ENCODE results near the gene PRAMEF13. TPM values are rescaled to one million over a fixed set of nuclear protein-coding genes. Genes with fewer than 3 reads are reported as not detected.
"Not testable (repeated sequence)": the region's sequence is repeated elsewhere in the genome, so short reads cannot be mapped to it uniquely, and the experiment has no call there.

The PRAMEF13 gene, protein sequence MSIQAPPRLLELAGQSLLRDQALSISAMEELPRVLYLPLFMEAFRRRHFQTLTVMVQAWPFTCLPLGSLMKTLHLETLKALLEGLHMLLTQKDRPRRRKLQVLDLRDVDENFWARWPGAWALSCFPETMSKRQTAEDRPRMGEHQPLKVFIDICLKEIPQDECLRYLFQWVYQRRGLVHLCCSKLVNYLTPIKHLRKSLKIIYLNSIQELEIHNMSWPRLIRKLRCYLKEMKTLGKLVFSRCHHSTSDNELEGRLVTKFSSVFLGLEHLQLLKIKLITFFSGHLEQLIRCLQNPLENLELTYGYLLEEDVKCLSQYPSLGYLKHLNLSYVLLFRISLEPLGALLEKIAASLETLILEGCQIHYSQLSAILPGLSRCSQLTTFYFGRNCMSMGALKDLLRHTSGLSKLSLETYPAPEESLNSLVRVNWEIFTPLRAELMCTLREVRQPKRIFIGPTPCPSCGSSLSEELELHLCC
- not detected in 2 replicates for total RNA-seq (2014; rRNA removed)
- polyA plus RNA-seq (2012), result not detected

GRCh38 chr1:13201309-13201708 lies at the start of gene PRAMEF13:
PRAMEF13 (minus strand) TSS chr1:13201409; CDS start chr1:13199589, 1,820 bp downstream.
- DNase-seq (ENCODE audit: low read depth), result not testable (repeated sequence)

- DNase-seq (ENCODE audit: low read depth), result not testable (repeated sequence)
These were observed 45.9 kb upstream of the PRAMEF13 start for GRCh38 chr1:13247122-13247521.

DNA sequence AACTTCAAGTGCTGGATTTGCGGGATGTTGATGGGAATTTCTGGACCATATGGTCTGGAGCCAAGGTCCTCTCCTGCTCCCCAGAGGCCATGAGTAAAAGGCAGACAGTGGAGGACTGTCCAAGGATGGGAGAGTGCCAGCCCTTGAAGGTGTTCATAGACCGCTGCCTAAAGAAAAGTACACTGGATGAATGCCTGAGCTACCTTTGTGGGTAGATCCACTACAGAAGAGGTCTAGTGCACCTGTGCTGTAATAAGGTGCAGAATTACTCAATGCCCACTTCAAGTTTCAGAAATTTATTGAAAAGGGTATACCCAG lies 45.3 kb upstream of the PRAMEF13 start:
- not testable (repeated sequence) for DNase-seq (ENCODE audit: low read depth)

DNA sequence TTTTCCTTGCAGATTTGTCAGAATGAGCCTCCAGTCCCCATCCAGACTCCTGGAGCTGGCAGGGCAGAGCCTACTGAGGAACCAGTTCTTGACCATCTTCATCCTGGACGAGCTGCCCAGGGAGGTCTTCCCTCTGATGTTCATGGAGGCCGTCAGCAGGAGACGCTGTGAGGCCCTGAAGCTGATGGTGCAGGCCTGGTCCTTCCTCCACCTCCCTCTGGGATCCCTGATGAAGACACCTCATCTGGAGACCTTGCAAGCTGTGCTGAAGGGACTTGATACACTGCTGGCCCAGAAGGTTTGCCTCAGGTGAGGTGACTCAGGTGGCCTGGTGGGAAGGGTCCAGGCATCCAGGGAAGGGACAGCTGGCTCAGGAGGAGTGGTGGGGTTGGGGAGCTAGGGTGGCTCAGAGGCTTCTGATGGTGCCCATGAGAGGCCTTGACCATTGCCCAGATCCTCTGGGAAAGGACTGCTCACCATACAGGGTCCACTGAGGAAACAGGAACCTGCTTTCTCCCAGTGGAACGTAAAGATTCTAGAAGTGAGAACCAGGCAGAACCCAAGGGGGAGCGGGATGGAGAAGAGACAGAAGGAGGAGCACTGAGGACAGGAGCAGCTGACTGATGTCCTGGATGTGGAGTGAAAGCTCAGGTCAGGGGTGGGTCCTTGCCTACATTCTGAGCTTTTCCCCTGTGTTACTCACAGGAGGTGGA lies 44.8 kb upstream of the PRAMEF13 start:
- DNase-seq (ENCODE audit: low read depth), result not testable (repeated sequence)

GRCh38 chr1:13243536-13244263 lies 42.5 kb upstream of the PRAMEF13 start:
- not testable (repeated sequence) for DNase-seq (ENCODE audit: low read depth)

DNA sequence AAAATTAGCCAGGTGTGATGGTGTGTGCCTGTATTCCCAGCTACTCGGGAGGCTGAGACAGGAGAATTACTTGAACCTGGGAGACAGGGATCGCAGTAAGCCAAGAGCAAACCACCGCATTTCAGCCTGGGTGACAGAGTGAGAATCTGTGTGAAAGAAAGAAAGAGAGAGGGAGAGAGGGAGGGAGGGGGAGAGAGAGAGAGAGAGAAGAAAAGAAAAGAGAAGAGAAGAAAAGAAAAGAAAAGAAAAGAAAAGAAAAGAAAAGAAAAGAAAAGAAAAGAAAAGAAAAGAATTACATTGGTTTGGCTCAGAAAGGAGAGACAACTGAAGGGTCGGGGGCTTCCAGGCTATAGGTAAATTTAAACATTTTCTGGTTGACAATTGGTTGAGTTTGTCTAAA lies 38.4 kb upstream of the PRAMEF13 start:
- not testable (repeated sequence) for DNase-seq (ENCODE audit: low read depth)

GRCh38 chr1:13237572-13237971 lies 36.4 kb upstream of the PRAMEF13 start:
- DNase-seq (ENCODE audit: low read depth), result not testable (repeated sequence)

- DNase-seq (ENCODE audit: low read depth), result not testable (repeated sequence)
These were observed 32.8 kb upstream of the PRAMEF13 start for GRCh38 chr1:13234057-13234456.

DNA sequence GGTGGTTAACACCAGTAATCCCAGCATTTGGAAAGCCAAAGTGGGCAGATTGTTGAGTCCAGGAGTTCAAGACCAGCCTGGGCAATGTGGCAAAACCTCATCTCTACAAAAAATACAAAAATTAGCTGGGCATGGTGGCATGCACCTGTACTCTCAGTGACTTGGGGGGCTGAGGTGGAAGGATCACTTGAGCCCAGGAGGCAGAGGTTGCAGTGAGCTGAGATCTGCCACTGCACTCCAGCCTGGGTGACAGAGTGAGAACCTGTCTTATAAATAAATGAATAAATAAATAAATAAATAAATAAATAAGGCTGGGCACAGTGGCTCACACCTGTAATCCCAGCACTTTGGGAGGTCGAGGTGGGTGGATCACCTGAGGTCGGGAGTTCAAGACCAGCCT lies 30.8 kb upstream of the PRAMEF13 start:
- DNase-seq (ENCODE audit: low read depth), result not testable (repeated sequence)

DNA sequence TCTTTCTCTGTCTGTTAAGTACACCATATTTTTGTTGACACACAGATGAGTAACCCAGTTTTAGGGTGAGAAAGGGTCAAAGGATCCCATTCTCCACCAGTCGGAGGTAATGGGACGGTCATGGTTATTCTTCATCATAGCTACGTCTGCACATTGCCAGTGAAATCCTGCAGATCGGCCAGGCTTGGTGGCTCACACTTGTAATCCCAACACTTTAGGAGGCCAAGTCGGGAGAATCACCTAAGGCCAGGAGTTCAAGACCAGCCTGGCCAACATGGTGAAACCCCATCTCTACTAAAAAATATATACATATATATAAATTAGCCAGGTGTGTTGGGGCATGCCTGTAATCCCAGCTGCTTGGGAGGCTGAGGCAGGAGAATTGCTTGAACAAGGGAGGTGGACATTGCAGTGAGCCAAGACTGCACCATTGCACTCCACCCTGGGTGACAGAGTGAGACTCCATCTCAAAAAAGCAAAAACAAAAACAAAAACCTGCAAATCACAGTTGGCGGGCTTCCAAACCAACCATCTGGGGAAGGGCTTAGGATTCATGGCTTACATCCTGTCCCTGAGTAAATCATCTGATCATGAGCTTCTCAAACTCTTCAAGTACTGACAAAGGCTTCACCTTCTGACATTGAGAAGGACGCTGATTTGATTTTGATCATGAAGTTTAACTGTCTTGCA lies 30.0 kb upstream of the PRAMEF13 start:
- DNase-seq (ENCODE audit: low read depth), result not testable (repeated sequence)

GRCh38 chr1:13230601-13231000 lies 29.4 kb upstream of the PRAMEF13 start:
- not testable (repeated sequence) for DNase-seq (ENCODE audit: low read depth)

DNA sequence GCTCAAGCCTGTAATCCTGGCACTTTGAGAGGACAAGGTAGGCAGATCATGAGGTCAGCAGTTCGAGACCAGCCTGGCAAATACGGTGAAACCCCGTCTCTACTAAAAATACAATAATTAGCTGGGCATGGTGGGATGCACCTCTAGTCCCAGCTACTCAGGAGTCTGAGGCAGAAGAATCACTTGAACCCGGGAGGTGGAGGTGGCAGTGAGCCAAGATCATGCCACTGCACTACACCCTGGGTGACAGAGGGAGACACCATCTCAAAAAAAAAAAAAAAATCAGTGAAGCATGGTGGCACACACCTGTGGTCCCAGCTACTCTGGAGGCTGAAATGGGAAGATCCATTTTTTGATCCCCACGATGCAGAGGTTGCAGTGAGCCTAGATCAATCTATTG lies 28.9 kb upstream of the PRAMEF13 start:
- DNase-seq (ENCODE audit: low read depth), result not testable (repeated sequence)

DNA sequence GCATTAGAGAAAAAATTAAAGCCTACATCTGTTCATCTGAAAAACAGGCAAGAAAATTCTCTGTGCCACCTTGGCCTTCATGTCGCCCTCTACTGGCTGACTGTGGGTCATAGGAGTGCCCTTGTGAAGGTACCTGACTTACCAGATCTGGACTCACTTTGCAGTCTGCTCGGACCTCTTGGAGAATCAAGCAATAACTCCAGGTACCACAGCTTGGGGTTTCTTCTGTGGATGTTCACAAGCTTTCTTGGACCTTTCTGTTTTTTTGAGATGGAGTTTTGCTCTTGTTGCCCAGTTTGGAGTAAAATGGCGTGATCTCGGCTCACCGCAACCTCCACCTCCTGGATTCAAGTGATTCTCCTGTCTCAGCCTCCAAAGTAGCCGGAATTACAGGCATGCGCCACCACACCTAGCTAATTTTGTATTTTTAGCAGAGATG lies 27.2 kb upstream of the PRAMEF13 start:
- no peak for DNase-seq (ENCODE audit: low read depth)

GRCh38 chr1:13227271-13228055 lies 26.3 kb upstream of the PRAMEF13 start:
- DNase-seq (ENCODE audit: low read depth), result not testable (repeated sequence)

- DNase-seq (ENCODE audit: low read depth), result not testable (repeated sequence)
These were observed 24.5 kb upstream of the PRAMEF13 start, which contains the start of gene PRAMEF18 for GRCh38 chr1:13225675-13226204. PRAMEF18 (minus strand) TSS chr1:13226154; CDS start chr1:13226106, 48 bp downstream.

DNA sequence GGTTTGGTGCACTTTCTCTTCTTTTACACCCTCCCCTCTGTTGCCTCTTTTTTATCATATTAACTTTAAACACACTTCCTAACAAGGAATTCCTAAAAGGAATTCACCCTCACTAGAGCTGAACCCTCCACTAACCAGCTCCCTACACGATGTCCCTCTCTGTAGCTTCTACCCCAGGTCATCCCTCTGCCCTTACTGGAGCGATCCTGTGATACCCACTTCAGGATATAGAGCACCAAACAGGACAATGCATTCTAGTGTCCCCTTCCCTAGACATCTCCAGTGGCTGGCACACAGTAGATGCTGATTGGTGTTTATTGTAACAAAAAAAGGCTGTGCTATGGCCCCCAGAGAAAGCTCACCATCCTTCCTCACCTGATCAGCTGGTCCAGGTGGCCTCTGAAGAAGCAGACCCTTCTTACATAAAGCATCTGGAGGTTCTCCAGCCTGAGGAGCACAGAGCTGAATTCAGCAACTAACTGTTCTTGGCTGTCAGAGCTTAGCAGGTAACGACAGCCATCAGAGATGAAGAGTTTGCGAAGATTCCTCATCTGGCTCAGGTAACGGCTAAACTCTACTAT lies 23.4 kb upstream of the PRAMEF13 start:
- DNase-seq (ENCODE audit: low read depth), result no peak

DNA sequence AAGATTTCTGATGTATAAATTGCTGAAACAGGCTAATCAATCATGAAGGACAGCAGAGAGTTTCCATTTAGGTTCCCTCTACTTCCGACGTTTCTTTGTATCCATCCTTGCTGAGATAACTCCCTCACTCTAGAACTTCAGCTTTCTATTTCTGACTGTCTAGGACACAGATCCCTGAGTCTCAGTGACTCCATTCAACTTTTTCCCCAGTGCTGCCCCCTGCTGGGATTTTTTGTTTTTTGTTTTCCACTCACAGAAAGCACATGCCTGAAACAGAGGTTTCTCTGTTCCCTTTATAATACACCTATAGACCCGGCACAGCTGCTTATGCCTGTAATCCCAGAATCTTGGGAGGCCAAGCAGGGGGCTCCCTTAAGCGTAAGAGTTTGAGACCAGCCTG lies 21.6 kb upstream of the PRAMEF13 start:
- DNase-seq (ENCODE audit: low read depth), result not testable (repeated sequence)

DNA sequence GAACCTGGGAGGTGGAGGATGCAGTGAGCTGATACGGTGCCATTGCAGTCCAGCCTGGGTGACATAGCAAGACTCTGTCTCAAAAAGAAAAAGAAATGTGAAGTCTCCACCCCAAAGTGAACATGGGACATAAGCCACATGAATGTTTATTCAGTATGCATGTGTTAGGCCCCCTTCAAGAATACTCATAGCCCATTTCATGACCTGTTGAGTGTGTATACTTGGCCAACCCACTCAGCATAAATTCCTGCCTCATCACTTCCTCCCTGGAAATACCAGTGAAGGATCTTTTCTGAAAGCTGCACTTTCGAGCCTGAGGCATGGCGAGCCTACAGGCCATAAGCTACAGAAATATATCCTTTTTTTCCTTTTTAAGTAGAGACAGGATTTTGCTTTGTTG lies 18.0 kb upstream of the PRAMEF13 start:
- DNase-seq (ENCODE audit: low read depth), result not testable (repeated sequence)

DNA sequence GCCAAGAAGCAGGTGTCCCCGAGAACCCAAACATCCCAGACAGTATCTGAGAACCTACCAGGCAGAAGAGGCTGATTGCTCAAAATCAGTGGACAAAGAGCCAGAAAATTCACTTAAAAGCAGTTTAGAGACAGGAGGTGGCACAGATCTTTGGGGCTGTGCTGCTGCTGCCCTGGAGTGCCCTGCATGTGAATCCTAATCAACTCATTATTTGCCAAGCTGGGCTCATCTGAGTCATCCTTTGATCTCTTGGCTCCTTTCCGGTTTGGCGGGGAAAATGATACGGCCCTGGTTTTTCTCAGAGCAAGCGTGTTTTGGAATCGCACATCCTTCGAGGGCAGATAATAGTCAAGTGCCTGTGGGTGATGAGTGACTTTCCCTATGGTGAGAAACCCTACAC lies 15.4 kb upstream of the PRAMEF13 start:
- DNase-seq (ENCODE audit: low read depth), result not testable (repeated sequence)

DNA sequence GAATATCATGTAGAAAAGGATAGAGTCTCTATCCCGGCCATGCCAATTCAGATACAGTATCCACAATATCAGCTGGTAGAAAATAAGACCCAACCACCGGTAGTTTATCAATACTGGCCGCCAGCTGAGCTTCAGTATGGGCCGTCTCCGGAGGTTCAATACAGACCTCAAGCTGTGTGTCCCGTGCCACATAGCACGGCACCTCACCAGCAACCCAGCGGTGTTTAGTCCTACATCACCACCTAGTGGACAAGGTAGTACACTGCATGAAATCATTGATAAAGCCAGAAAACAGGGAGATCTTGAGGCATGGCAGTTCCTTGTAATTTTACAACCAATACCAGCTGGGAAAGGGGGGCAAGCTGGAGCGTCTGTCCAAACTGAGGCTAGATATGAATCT lies 7.5 kb upstream of the PRAMEF13 start:
- not testable (repeated sequence) for DNase-seq (ENCODE audit: low read depth)

Data from LHCN-M2 (cell line).